WTC11 (cell line): Measurements from ENCODE around the gene TLE7. TPM values are rescaled to one million over a fixed set of nuclear protein-coding genes. Genes with fewer than 3 reads are reported as not detected.

ENCODE experiments used
- ARID4B ChIP-seq: sonication (generic); formaldehyde crosslinking; IDR thresholded peaks from 2 replicates; pipeline ENCODE4 v1.8.0; 2023; ENCODE audit warnings: missing genetic modification reagents, mild to moderate bottlenecking, borderline replicate concordance
- ATF1 ChIP-seq: sonication (generic); formaldehyde crosslinking; IDR thresholded peaks from 2 replicates; pipeline ENCODE4 v1.8.1; 2023; ENCODE audit warnings: mild to moderate bottlenecking, moderate library complexity, missing genetic modification reagents
- ATF2 ChIP-seq: sonication (generic); formaldehyde crosslinking; IDR thresholded peaks from 2 replicates; pipeline ENCODE4 v1.8.1; 2022; ENCODE audit warnings: low read depth, missing genetic modification reagents, borderline replicate concordance
- CREM ChIP-seq: sonication (generic); formaldehyde crosslinking; IDR thresholded peaks from 2 replicates; pipeline ENCODE4 v1.8.1; 2022; ENCODE audit warnings: mild to moderate bottlenecking, missing genetic modification reagents, moderate library complexity
- E2F1 ChIP-seq: sonication (generic); formaldehyde crosslinking; IDR thresholded peaks from 2 replicates; pipeline ENCODE4 v1.8.0; 2022; ENCODE audit warnings: mild to moderate bottlenecking, missing genetic modification reagents
- E2F5 ChIP-seq: sonication (generic); formaldehyde crosslinking; IDR thresholded peaks from 2 replicates; pipeline ENCODE4 v1.8.1; 2022; ENCODE audit warnings: mild to moderate bottlenecking, moderate library complexity, missing genetic modification reagents
- ELF4 ChIP-seq: sonication (generic); formaldehyde crosslinking; IDR thresholded peaks from 2 replicates; pipeline ENCODE4 v1.8.1; 2022; ENCODE audit warnings: low read depth, mild to moderate bottlenecking, moderate library complexity, missing genetic modification reagents
- ESRRA ChIP-seq: sonication (generic); formaldehyde crosslinking; IDR thresholded peaks from 2 replicates; pipeline ENCODE4 v1.8.1; 2022; ENCODE audit warnings: mild to moderate bottlenecking, missing genetic modification reagents, borderline replicate concordance
- FOXK1 ChIP-seq: sonication (generic); formaldehyde crosslinking; IDR thresholded peaks from 2 replicates; pipeline ENCODE4 v1.8.0; 2022; ENCODE audit warnings: mild to moderate bottlenecking, moderate library complexity, missing genetic modification reagents
- FOXP1 ChIP-seq: sonication (generic); formaldehyde crosslinking; IDR thresholded peaks from 2 replicates; pipeline ENCODE4 v1.8.0; 2022; ENCODE audit warnings: missing genetic modification reagents, mild to moderate bottlenecking, moderate library complexity, borderline replicate concordance
- JAZF1 ChIP-seq: fragments of 250-450 bp; sonication (Bioruptor Pico); IDR thresholded peaks from 2 replicates; pipeline ENCODE4 v1.9.0; 2021; ENCODE audit warnings: moderate library complexity, mild to moderate bottlenecking, inconsistent platforms
- MYBL2 ChIP-seq: sonication (generic); formaldehyde crosslinking; IDR thresholded peaks from 2 replicates; pipeline ENCODE4 v1.8.1; 2023; ENCODE audit warnings: mild to moderate bottlenecking, moderate library complexity, missing genetic modification reagents
- NFE2L1 ChIP-seq: sonication (generic); formaldehyde crosslinking; IDR thresholded peaks from 2 replicates; pipeline ENCODE4 v1.8.1; 2023; ENCODE audit warnings: missing genetic modification reagents
- NFYB ChIP-seq: sonication (generic); formaldehyde crosslinking; conservative IDR thresholded peaks from 2 replicates; pipeline ENCODE4 v1.8.0; 2022; ENCODE audit warnings: low read depth, missing genetic modification reagents
- NR1H2 ChIP-seq: sonication (generic); formaldehyde crosslinking; IDR thresholded peaks from 2 replicates; pipeline ENCODE4 v1.9.0; 2021; ENCODE audit warnings: mild to moderate bottlenecking, moderate library complexity, missing genetic modification reagents
- NR3C1 ChIP-seq: sonication (generic); formaldehyde crosslinking; conservative IDR thresholded peaks from 2 replicates; pipeline ENCODE4 v1.8.1; 2023; ENCODE audit warnings: low read depth, mild to moderate bottlenecking, missing genetic modification reagents
- SMAD3 ChIP-seq: sonication (generic); formaldehyde crosslinking; IDR thresholded peaks from 2 replicates; pipeline ENCODE4 v1.8.0; 2022; ENCODE audit warnings: missing genetic modification reagents, mild to moderate bottlenecking, borderline replicate concordance
- TEAD1 ChIP-seq: sonication (generic); formaldehyde crosslinking; IDR thresholded peaks from 2 replicates; pipeline ENCODE4 v1.8.0; 2022; ENCODE audit warnings: mild to moderate bottlenecking, missing genetic modification reagents
- TEAD4 ChIP-seq: sonication (generic); formaldehyde crosslinking; IDR thresholded peaks from 2 replicates; pipeline ENCODE4 v1.8.0; 2022; ENCODE audit warnings: mild to moderate bottlenecking, missing genetic modification reagents
- USF2 ChIP-seq: sonication (generic); formaldehyde crosslinking; IDR thresholded peaks from 2 replicates; pipeline ENCODE4 v1.8.1; 2023; ENCODE audit warnings: mild to moderate bottlenecking, missing genetic modification reagents, moderate library complexity
- ZBTB21 ChIP-seq: sonication (generic); formaldehyde crosslinking; IDR thresholded peaks from 2 replicates; pipeline ENCODE4 v1.8.1; 2023; ENCODE audit warnings: mild to moderate bottlenecking, missing genetic modification reagents, borderline replicate concordance
- ZNF121 ChIP-seq: sonication (generic); formaldehyde crosslinking; IDR thresholded peaks from 2 replicates; pipeline ENCODE4 v1.8.0; 2023; ENCODE audit warnings: missing genetic modification reagents
- ZNF138 ChIP-seq: sonication (generic); formaldehyde crosslinking; conservative IDR thresholded peaks from 2 replicates; pipeline ENCODE4 v1.8.1; 2022; ENCODE audit warnings: mild to moderate bottlenecking, moderate library complexity, missing genetic modification reagents
- ZNF232 ChIP-seq: sonication (generic); formaldehyde crosslinking; IDR thresholded peaks from 2 replicates; pipeline ENCODE4 v1.8.0; 2022; ENCODE audit warnings: mild to moderate bottlenecking, missing genetic modification reagents
- ZNF263 ChIP-seq: sonication (generic); formaldehyde crosslinking; IDR thresholded peaks from 2 replicates; pipeline ENCODE4 v1.8.1; 2022; ENCODE audit warnings: low read depth, mild to moderate bottlenecking, moderate library complexity, missing genetic modification reagents
- ZNF317 ChIP-seq: sonication (generic); formaldehyde crosslinking; IDR thresholded peaks from 2 replicates; pipeline ENCODE4 v1.8.1; 2023; ENCODE audit warnings: low read depth, mild to moderate bottlenecking, moderate library complexity, missing genetic modification reagents, borderline replicate concordance
- total RNA-seq: library from RNA; stranded (reverse); gene quantifications from 3 replicates; pipeline ENCODE4 v1.2.3, GENCODE V29; 2021

TLE7 gene
- total RNA-seq, 1 experiment from 2014 or later: 0.55 TPM

GRCh38 chr16:71461686-71462648, 20.1 kb upstream of the TLE7 start, which contains the start of gene ZNF23 (continued):
- TF ChIP-seq ARID4B (CRISPR knock-in tag) (peak; percentile 97), ZNF263 (CRISPR knock-in tag) (no peak), TEAD1 (CRISPR knock-in tag) (peak; percentile 52), ELF4 (CRISPR knock-in tag) (peak; percentile 66; the same call in 1 of the 2 replicates), ATF2 (CRISPR knock-in tag) (peak; percentile 24; the same call in 1 of the 2 replicates), TEAD4 (CRISPR knock-in tag) (0 out of 2 replicates have a peak, but pooled peaks have one; percentile 51), FOXP1 (CRISPR knock-in tag) (peak; percentile 89), NR3C1 (CRISPR knock-in tag) (peak; percentile 68; the same call in 1 of the 2 replicates), ATF1 (peak; percentile 86), ZNF317 (CRISPR knock-in tag) (0 out of 2 replicates have a peak, but pooled peaks have one; percentile 38), JAZF1 (no peak), NFE2L1 (peak; percentile 59; the same call in 1 of the 2 replicates), E2F1 (no peak), FOXK1 (peak; percentile 97), ZBTB21 (CRISPR knock-in tag) (peak; percentile 89), NR1H2 (no peak), USF2 (CRISPR knock-in tag) (peak; percentile 66; the same call in 1 of the 2 replicates), SMAD3 (CRISPR knock-in tag) (0 out of 2 replicates have a peak, but pooled peaks have one; percentile 65), ESRRA (CRISPR knock-in tag) (peak; percentile 82; the same call in 1 of the 2 replicates), MYBL2 (CRISPR knock-in tag) (peak; percentile 74; the same call in 1 of the 2 replicates), ZNF232 (CRISPR knock-in tag) (peak; percentile 80; the same call in 1 of the 2 replicates), ZNF138 (CRISPR knock-in tag) (0 out of 2 replicates have a peak, but pooled peaks have one; percentile 33), E2F5 (CRISPR knock-in tag) (peak; percentile 64; the same call in 1 of the 2 replicates), NFYB (CRISPR knock-in tag) (0 out of 2 replicates have a peak, but pooled peaks have one; percentile 13), ZNF121 (CRISPR knock-in tag) (no peak), CREM (CRISPR knock-in tag) (peak; percentile 99)
